Measurements from ENCODE around the gene RAPGEF3. TPM values are rescaled to one million over a fixed set of nuclear protein-coding genes. Genes with fewer than 3 reads are reported as not detected.

RAPGEF3 gene
- total and polyA plus RNA-seq, 9 of the 15 experiments (the other 6 are each of a cell fraction or from before 2014, with no cell fraction given): 0.03 to 0.78 (median 0.37) TPM; not detected in 1

DNA sequence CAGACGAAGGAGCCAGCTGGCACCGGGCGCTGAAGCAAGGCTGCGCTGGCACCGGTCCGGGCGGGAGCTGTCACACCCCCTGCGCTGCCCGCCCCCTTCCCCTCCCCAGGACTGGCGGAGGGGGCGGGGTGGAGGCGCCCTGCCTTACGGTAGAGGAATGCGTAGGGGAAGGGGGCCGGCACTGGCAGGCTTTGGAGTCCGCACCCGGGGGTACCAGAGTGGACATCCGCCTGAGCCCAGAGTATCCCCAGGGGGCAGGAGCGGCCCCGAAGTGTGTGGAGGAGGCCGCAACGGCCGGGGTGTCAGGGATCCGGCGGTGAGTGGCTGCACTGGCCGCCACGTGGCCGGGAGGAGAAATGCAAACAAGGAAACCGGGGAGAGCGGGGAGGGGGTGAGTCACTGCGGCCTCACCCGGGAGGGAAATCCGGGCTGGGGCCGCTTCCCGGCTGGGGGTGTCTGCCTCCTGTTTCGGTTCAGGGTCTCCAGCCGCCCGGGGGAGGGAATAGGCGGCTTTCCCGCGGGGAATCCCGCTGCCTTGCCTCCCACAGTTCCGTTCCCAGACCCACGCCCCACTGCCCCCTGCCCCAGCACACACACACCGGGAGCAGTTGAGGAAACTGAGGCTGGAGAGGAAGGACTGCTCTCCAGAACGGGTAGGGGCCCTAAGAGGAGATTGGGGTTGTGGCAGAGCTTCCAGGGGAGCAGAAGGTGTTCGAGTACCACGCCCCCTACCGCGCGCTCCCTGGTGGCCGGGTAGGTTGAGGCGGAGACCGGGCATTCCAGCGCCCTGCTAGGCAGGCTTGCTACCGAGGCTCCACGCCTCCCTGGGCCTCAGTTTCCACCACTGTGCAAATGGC is at the start of gene RAPGEF3 (continued):
- TF ChIP-seq TEAD1 (CRISPR knock-in tag; IDR thresholded peaks at IDR 0.05) (peak in 1 of 2 experiments; percentile 67; a peak in 2 of 4 replicates), RFX5 (IDR thresholded peaks at IDR 0.05; ENCODE audit: low read depth, low read length) (no peak), TEAD4 (IDR thresholded peaks at IDR 0.05; ENCODE audit: low read length) (no peak), TEAD4 (CRISPR knock-in tag; IDR thresholded peaks at IDR 0.05; ENCODE audit: borderline replicate concordance) (no peak), KDM2B (CRISPR knock-in tag; IDR thresholded peaks at IDR 0.05) (no peak), ZNF830 (CRISPR knock-in tag; IDR thresholded peaks at IDR 0.05) (0 out of 2 replicates have a peak, but pooled peaks have one; percentile 62), SIN3A (IDR thresholded peaks at IDR 0.05; ENCODE audit: borderline replicate concordance in 2 of 2, control insufficient read depth in 1 of 2, low read depth in 2 of 2, low read length in 2 of 2) (peak; percentile 47 to 87; a peak in 3 of 4 replicates), ELF1 (tag; IDR thresholded peaks at IDR 0.05) (peak; percentile 77), SUPT5H (IDR thresholded peaks at IDR 0.05) (no peak), NR4A1 (CRISPR knock-in tag; IDR thresholded peaks at IDR 0.05) (no peak), NR4A1 (tag; IDR thresholded peaks at IDR 0.05) (peak; percentile 54; the same call in 1 of the 2 replicates), HDAC3 (IDR thresholded peaks at IDR 0.05; ENCODE audit: borderline replicate concordance, partially characterized antibody) (peak; percentile 53), POLR2G (IDR thresholded peaks at IDR 0.05; ENCODE audit: low read depth, low read length) (peak; percentile 82), FIP1L1 (IDR thresholded peaks at IDR 0.05; ENCODE audit: low read depth, low read length, poor library complexity, severe bottlenecking) (peak; percentile 63), ZC3H4 (CRISPR knock-in tag; IDR thresholded peaks at IDR 0.05; ENCODE audit: borderline replicate concordance) (no peak), POLR3G (IDR thresholded peaks at IDR 0.05; ENCODE audit: extremely low read depth, insufficient read length, insufficient replicate concordance) (no peak)
- TF ChIP-seq, protein P1, sequence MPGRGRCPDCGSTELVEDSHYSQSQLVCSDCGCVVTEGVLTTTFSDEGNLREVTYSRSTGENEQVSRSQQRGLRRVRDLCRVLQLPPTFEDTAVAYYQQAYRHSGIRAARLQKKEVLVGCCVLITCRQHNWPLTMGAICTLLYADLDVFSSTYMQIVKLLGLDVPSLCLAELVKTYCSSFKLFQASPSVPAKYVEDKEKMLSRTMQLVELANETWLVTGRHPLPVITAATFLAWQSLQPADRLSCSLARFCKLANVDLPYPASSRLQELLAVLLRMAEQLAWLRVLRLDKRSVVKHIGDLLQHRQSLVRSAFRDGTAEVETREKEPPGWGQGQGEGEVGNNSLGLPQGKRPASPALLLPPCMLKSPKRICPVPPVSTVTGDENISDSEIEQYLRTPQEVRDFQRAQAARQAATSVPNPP (IDR thresholded peaks at IDR 0.05; ENCODE audit: borderline replicate concordance, insufficient read depth, insufficient read length): no peak
